Breast epithelium (tissue), 3 donors: ENCODE data around the gene RELT.

Source experiments
- CTCF ChIP-seq, 3 donors: fragments of 450-650 bp; IDR thresholded peaks; one replicate each; pipeline ENCODE4 v1.5.1; 2016 to 2017; ENCODE audit warnings: antibody characterized with exemption in 3 of 3, mild to moderate bottlenecking in 3 of 3, moderate library complexity in 3 of 3
- POLR2AphosphoS5 ChIP-seq, 3 donors: sonication (generic); formaldehyde crosslinking; IDR thresholded peaks; one replicate each; pipeline ENCODE4 v1.6.1; 2017; ENCODE audit warnings: antibody characterized with exemption in 3 of 3

GRCh38 chr11:73333173-73333572, 43.0 kb upstream of the RELT start:
- TF ChIP-seq CTCF (IDR thresholded peaks at IDR 0.05), result no peak
- no peak for TF ChIP-seq POLR2AphosphoS5 (IDR thresholded peaks at IDR 0.05)
